ENCODE measurements around the gene PDE4D.

The PDE4D gene

GRCh38 chr5:59829386-59829785 lies 64.1 kb downstream of the PDE4D start:
- Mint-ChIP-seq H3K27ac (no peak overlapping the region), H3K36me3 (no peaks in the 10 kb centered on the region), H3K4me3 (no peak overlapping the region), H3K9me3 (no peaks in the 10 kb centered on the region), H3K4me1 (no peaks in the 10 kb centered on the region), H3K27me3 (no peaks in the 10 kb centered on the region)

GRCh38 chr5:59828623-59829022 lies 64.9 kb downstream of the PDE4D start:
- Mint-ChIP-seq H3K36me3 (no peaks in the 10 kb centered on the region), H3K27ac (no peak overlapping the region)

GRCh38 chr5:59826996-59827395 lies 66.5 kb downstream of the PDE4D start:
- Mint-ChIP-seq H3K4me3 (no peak overlapping the region), H3K36me3 (no peaks in the 10 kb centered on the region), H3K4me1 (no peaks in the 10 kb centered on the region), H3K9me3 (no peaks in the 10 kb centered on the region), H3K27ac (no peak overlapping the region), H3K27me3 (peaks cover 6% of the 10 kb centered on the region)

More at GRCh38 chr5:59828623-59829022, 64.9 kb downstream of the PDE4D start:
- Mint-ChIP-seq H3K4me3 (no peak overlapping the region), H3K4me1 (no peaks in the 10 kb centered on the region), H3K9me3 (no peaks in the 10 kb centered on the region), H3K27me3 (peaks cover 3% of the 10 kb centered on the region)

- no peaks in the 10 kb centered on the region for H3K36me3 Mint-ChIP-seq
- H3K4me3 Mint-ChIP-seq: no peak overlapping the region
- no peaks in the 10 kb centered on the region for H3K9me3 Mint-ChIP-seq
- H3K27ac Mint-ChIP-seq: no peak overlapping the region
- H3K27me3 Mint-ChIP-seq: peaks cover 9% of the 10 kb centered on the region
- no peaks in the 10 kb centered on the region for H3K4me1 Mint-ChIP-seq
Measured at GRCh38 chr5:59823420-59823819, 70.1 kb downstream of the PDE4D start.

- no peaks in the 10 kb centered on the region for H3K9me3 Mint-ChIP-seq
- no peak overlapping the region for H3K27ac Mint-ChIP-seq
- no peaks in the 10 kb centered on the region for H3K36me3 Mint-ChIP-seq
- peaks cover 9% of the 10 kb centered on the region for H3K27me3 Mint-ChIP-seq
- no peak overlapping the region for H3K4me3 Mint-ChIP-seq
- no peaks in the 10 kb centered on the region for H3K4me1 Mint-ChIP-seq
Measured at GRCh38 chr5:59819806-59820205, 73.7 kb downstream of the PDE4D start.

GRCh38 chr5:59817536-59817935 lies 76.0 kb downstream of the PDE4D start:
- H3K9me3 Mint-ChIP-seq: no peaks in the 10 kb centered on the region
- no peaks in the 10 kb centered on the region for H3K4me1 Mint-ChIP-seq
- H3K4me3 Mint-ChIP-seq: no peak overlapping the region
- H3K27ac Mint-ChIP-seq: no peak overlapping the region
- H3K36me3 Mint-ChIP-seq: no peaks in the 10 kb centered on the region
- H3K27me3 Mint-ChIP-seq: peaks cover 4% of the 10 kb centered on the region

GRCh38 chr5:59816654-59817300 lies 76.7 kb downstream of the PDE4D start:
- Mint-ChIP-seq H3K27ac (no peak overlapping the region), H3K27me3 (peaks cover 4% of the 10 kb centered on the region), H3K9me3 (no peaks in the 10 kb centered on the region), H3K36me3 (no peaks in the 10 kb centered on the region), H3K4me1 (no peaks in the 10 kb centered on the region), H3K4me3 (no peak overlapping the region)

GRCh38 chr5:59814537-59814872 lies 79.0 kb downstream of the PDE4D start:
- Mint-ChIP-seq H3K27ac (no peak overlapping the region), H3K4me3 (no peak overlapping the region), H3K36me3 (no peaks in the 10 kb centered on the region)

GRCh38 chr5:59813761-59814536 lies 79.6 kb downstream of the PDE4D start:
- Mint-ChIP-seq H3K4me3 (no peak overlapping the region), H3K36me3 (no peaks in the 10 kb centered on the region), H3K4me1 (peaks cover 5% of the 10 kb centered on the region), H3K27me3 (peaks cover 9% of the 10 kb centered on the region), H3K27ac (no peak overlapping the region), H3K9me3 (no peaks in the 10 kb centered on the region)

More at GRCh38 chr5:59814537-59814872, 79.0 kb downstream of the PDE4D start:
- Mint-ChIP-seq H3K9me3 (no peaks in the 10 kb centered on the region), H3K4me1 (peaks cover 5% of the 10 kb centered on the region), H3K27me3 (peaks cover 7% of the 10 kb centered on the region)

GRCh38 chr5:59810041-59810440 lies 83.5 kb downstream of the PDE4D start:
- Mint-ChIP-seq H3K4me3 (no peak overlapping the region), H3K36me3 (no peaks in the 10 kb centered on the region), H3K27ac (no peak overlapping the region), H3K27me3 (peaks cover 6% of the 10 kb centered on the region), H3K9me3 (no peaks in the 10 kb centered on the region), H3K4me1 (peaks cover 5% of the 10 kb centered on the region)

GRCh38 chr5:59807806-59808205 lies 85.7 kb downstream of the PDE4D start:
- Mint-ChIP-seq H3K9me3 (no peaks in the 10 kb centered on the region), H3K27ac (no peak overlapping the region), H3K36me3 (no peaks in the 10 kb centered on the region), H3K4me1 (peaks cover 5% of the 10 kb centered on the region), H3K27me3 (peaks cover 5% of the 10 kb centered on the region), H3K4me3 (no peak overlapping the region)

- Mint-ChIP-seq H3K27ac (no peak overlapping the region), H3K4me1 (no peaks in the 10 kb centered on the region), H3K36me3 (no peaks in the 10 kb centered on the region), H3K4me3 (no peak overlapping the region), H3K9me3 (no peaks in the 10 kb centered on the region), H3K27me3 (no peaks in the 10 kb centered on the region)
Measured at GRCh38 chr5:59800347-59800893, 93.1 kb downstream of the PDE4D start.

- Mint-ChIP-seq H3K27me3 (no peaks in the 10 kb centered on the region), H3K9me3 (no peaks in the 10 kb centered on the region), H3K4me3 (no peak overlapping the region), H3K27ac (no peak overlapping the region), H3K36me3 (no peaks in the 10 kb centered on the region), H3K4me1 (no peaks in the 10 kb centered on the region)
Measured at GRCh38 chr5:59799668-59800346, 93.7 kb downstream of the PDE4D start.

- Mint-ChIP-seq H3K27me3 (no peaks in the 10 kb centered on the region), H3K27ac (no peak overlapping the region), H3K4me3 (no peak overlapping the region), H3K4me1 (no peaks in the 10 kb centered on the region), H3K36me3 (no peaks in the 10 kb centered on the region), H3K9me3 (no peaks in the 10 kb centered on the region)
Measured at GRCh38 chr5:59798862-59799667, 94.5 kb downstream of the PDE4D start.

- H3K36me3 Mint-ChIP-seq: no peaks in the 10 kb centered on the region
- H3K9me3 Mint-ChIP-seq: no peaks in the 10 kb centered on the region
- peaks cover 2% of the 10 kb centered on the region for H3K27me3 Mint-ChIP-seq
- H3K27ac Mint-ChIP-seq: no peak overlapping the region
- H3K4me3 Mint-ChIP-seq: no peak overlapping the region
- H3K4me1 Mint-ChIP-seq: no peaks in the 10 kb centered on the region
Measured at GRCh38 chr5:59795141-59795540, 98.4 kb downstream of the PDE4D start.

Data from activated naive CD4-positive, alpha-beta T cell treated with anti-CD3 and anti-CD28 coated beads, Interleukin-2, amount 50 U/mL, for 24 hours (primary cell).